K562 (cell line): Measurements from ENCODE around the gene CTBP2. TPM values are rescaled to one million over a fixed set of nuclear protein-coding genes. Genes with fewer than 3 reads are reported as not detected.
A peak's percentile ranks its signal among the peaks of the same experiment; 100 is the strongest.

Experiments
- KLF16 ChIP-seq: IDR thresholded peaks from 2 replicates; pipeline ENCODE4 v1.6.1; 2016; ENCODE audit warnings: antibody characterized with exemption
- NRF1 ChIP-seq, 2 experiments: fragments of 450-650 bp; IDR thresholded peaks in 1 of 2; conservative IDR thresholded peaks in 1 of 2; 2 replicates each; pipeline ENCODE4 v1.6.1; 2014; ENCODE audit warnings: mild to moderate bottlenecking in 2 of 2
- POLR2AphosphoS2 ChIP-seq: IDR thresholded peaks from 2 replicates; pipeline ENCODE4 v1.6.1; 2012; ENCODE audit warnings: low read length, improper control_type of control experiment
- ZBTB1 ChIP-seq: sonication (generic); formaldehyde crosslinking; IDR thresholded peaks from 2 replicates; pipeline ENCODE4 v1.8.1; 2023; ENCODE audit warnings: missing genetic modification reagents, low read depth, mild to moderate bottlenecking, borderline replicate concordance
- ZBTB40 ChIP-seq, 2 experiments: fragments of 450-650 bp in 1 of 2; sonication (generic) in 1 of 2; formaldehyde crosslinking in 1 of 2; IDR thresholded peaks; 2 replicates each; pipeline versions ENCODE4 v1.7.1 to v1.9.0; 2016 to 2022; ENCODE audit warnings: inconsistent platforms in 1 of 2, mild to moderate bottlenecking in 1 of 2, missing genetic modification reagents in 1 of 2
- ZFX ChIP-seq: sonication (generic); formaldehyde crosslinking; IDR thresholded peaks from 2 replicates; pipeline ENCODE4 v1.8.0; 2022; ENCODE audit warnings: mild to moderate bottlenecking, missing genetic modification reagents, moderate library complexity
- polyA plus RNA-seq, 8 experiments: library from polyadenylated mRNA; depleted of rRNA in 4 of 8; stranded (reverse) in 5 of 8; unstranded in 3 of 8; fragments of >200 nt; fragmentation: Nextera tagmentation in 2 of 8; fragmentation: Illumina TruSeq in 1 of 8; extraction: Ambion mirVana in 2 of 8; extraction: Trizol in 1 of 8; gene quantifications; 2 replicates each; pipeline versions ENCODE4 v1.2.1 to v1.2.3, GENCODE V29; 2011 to 2014; ENCODE audit warnings: inconsistent platforms in 1 of 8, missing spikeins in 1 of 8
- total RNA-seq, 7 experiments: library from RNA; depleted of rRNA in 6 of 7; stranded (reverse); fragments of >200 nt in 6 of 7; fragmentation: Illumina TruSeq in 2 of 7; extraction: Trizol in 2 of 7; gene quantifications; 2 replicates each; pipeline versions ENCODE4 v1.2.1 to v1.2.3, GENCODE V29; 2011 to 2021; ENCODE audit warnings: low replicate concordance in 1 of 7

The CTBP2 gene
- total and polyA plus RNA-seq, 9 of the 15 experiments (the other 6 are each of a cell fraction or from before 2014, with no cell fraction given) = 1.3 to 8.8 (median 5.1) TPM

GRCh38 chr10:125161707-125162119, 1.4 kb upstream of the CTBP2 start (continued):
- TF ChIP-seq ZBTB40 (IDR thresholded peaks at IDR 0.05) (peak; percentile 56; the same call in 1 of the 2 replicates), ZBTB40 (CRISPR knock-in tag; IDR thresholded peaks at IDR 0.05) (no peak), ZFX (peak; percentile 60; the same call in 1 of the 2 replicates), KLF16 (no peak), POLR2AphosphoS2 (no peak), ZBTB1 (CRISPR knock-in tag) (peak; percentile 15; the same call in 1 of the 2 replicates), NRF1 (conservative IDR thresholded peaks at IDR 0.05 in 1 of 2, IDR thresholded peaks at IDR 0.05 in 1 of 2) (peak; percentile 47 to 61; a peak in 3 of 4 replicates)
